ENCODE results near the gene ACSBG1. TPM values are rescaled to one million over a fixed set of nuclear protein-coding genes. Genes with fewer than 3 reads are reported as not detected.

Gene ACSBG1
- total and polyA plus RNA-seq, 12 donors, result 1.9 to 42.3 (median 5.6) TPM

- peak within 1 kb of the TSS in 3 of 4 donors; percentile 57 to 73 (median 71) for H3K4me3 ChIP-seq
- H3K36me3 ChIP-seq (replicated peaks in 1 of 2), result no peaks in the 10 kb centered on the region
- TF ChIP-seq POLR2A (IDR thresholded peaks at IDR 0.05), result peak; percentile 14 to 50
- TF ChIP-seq CTCF (IDR thresholded peaks at IDR 0.05), result peak; percentile 11 to 90 (median 68)
- H3K27ac ChIP-seq, result peak within 1 kb of the TSS in 3 of 5 donors; percentile 68 to 81 (median 73)
- 0 to 2% (median 0%) methylated on average over 5 to 79 of the region's 79 CpGs for WGBS, 4 donors
- intact Hi-C loops (cut with DNase I), result loop anchor here in 1 of 2 donors (5.0 kb wide), 1 partner anchor 61 kb away; no protein-coding TSS in a partner anchor
- H3K27me3 ChIP-seq, result no peaks in the 10 kb centered on the region
- peaks cover 7 to 9% of the 10 kb centered on the region in 2 donors for H3K4me1 ChIP-seq (replicated peaks in 1 of 2)
- DNase-seq, result peak; percentile 56 to 70 (median 62)
- H3K9me3 ChIP-seq (replicated peaks in 1 of 3), result no peaks in the 10 kb centered on the region
Measured at GRCh38 chr15:78131295-78132061, 102.9 kb downstream of the ACSBG1 start, which contains the start of gene CIB2. CIB2 (minus strand) TSS chr15:78131445; CDS start chr15:78131215, 230 bp downstream.

DNA sequence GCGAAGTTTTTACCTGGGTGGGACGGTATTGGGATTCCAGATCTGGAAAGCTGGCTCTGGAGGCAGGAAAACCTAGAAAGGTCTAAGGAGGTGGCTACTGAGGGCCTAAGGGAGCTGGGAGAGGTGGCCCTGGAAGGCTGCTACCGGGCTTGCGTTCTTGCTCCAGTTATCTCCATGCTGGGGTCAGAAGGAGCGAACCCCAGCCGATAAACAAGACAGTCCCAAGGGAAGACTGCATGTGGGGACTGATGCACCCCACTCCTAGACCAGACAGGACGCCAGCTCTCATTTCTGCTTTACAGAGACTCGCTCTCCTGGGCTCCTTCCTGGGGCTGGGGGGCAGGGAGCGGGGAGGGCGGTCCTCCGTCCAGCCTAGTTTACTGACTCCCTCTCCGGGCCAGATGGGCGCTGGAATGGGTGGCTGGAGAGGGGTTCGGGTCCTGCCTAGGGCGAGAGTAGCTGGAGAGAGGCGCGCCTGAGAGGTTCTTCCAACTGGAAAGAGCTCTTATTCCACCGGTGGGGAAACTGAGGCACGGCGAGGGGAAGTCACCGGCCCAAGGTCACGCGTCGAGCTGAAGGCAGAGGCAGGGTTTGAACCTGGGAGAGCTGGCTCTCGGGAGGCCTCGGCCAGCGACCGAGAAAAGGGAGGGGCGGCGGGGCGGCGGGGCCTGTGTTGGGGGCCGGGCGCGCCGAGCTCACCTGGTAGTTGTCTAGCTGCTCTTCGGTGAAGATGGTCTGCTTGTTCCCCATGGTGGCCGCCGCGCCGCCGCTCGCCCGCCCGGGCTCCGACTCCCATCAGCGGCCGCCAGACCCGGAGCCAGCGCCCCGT is 103.7 kb downstream of the ACSBG1 start:
- Histone ChIP-seq H3K9me3 (replicated peaks in 1 of 3) (no peaks in the 10 kb centered on the region), H3K4me3 (peak overlapping the region in 2 of 4 donors; percentile 57 to 71), H3K27me3 (no peaks in the 10 kb centered on the region), H3K27ac (peak overlapping the region in 3 of 5 donors; percentile 68 to 81 (median 73)), H3K4me1 (replicated peaks in 1 of 2) (peaks cover 7 to 9% of the 10 kb centered on the region in 2 donors), H3K36me3 (replicated peaks in 1 of 2) (no peaks in the 10 kb centered on the region)
- no peak for TF ChIP-seq POLR2A (IDR thresholded peaks at IDR 0.05)
- no peak for TF ChIP-seq CTCF (IDR thresholded peaks at IDR 0.05)
- peak in 2 of 7 donors; percentile 23 to 40 for DNase-seq
- intact Hi-C loops (cut with DNase I), result loop anchor here in 1 of 2 donors (5.0 kb wide), 1 partner anchor 62 kb away; no protein-coding TSS in a partner anchor
- WGBS, 4 donors, result 31 to 55% (median 37%) methylated on average over 24 to 51 of the region's 51 CpGs

DNA sequence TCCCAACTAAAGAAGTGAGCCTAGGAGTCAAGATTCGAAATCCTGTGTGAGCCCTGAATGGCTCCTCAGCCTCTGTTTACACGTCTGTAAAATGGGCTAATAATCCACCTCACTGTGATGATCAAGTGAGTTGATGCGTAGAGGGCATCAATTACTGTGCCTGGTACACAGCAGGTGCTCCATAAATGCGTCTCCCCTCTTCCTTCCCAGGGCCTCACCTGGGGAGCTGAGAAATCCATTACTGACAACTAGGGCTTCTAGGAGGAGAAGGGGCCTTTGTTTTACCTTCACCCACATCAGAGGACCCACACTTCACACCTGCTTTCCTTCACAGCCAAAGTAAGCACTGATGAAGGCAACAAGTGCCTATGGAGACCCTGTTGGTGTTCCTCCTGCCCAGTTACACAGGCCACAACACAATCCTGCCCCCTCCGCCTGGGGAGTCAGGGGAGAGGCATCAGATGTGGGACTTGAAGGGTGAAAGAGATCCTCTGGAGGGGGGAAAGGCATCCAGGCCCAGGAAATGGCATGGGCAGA is 104.5 kb downstream of the ACSBG1 start:
- H3K27ac ChIP-seq, result no peak overlapping the region
- intact Hi-C loops (cut with DNase I), result loop anchor here (5.0 kb wide), 2 partner anchors 62 to 112 kb away; no protein-coding TSS in a partner anchor

More for the DNA sequence above, 104.5 kb downstream of the ACSBG1 start:
- Histone ChIP-seq H3K27me3 (no peaks in the 10 kb centered on the region), H3K36me3 (replicated peaks in 1 of 2) (no peaks in the 10 kb centered on the region), H3K4me3 (no peak overlapping the region), H3K4me1 (replicated peaks in 1 of 2) (peaks cover 7 to 9% of the 10 kb centered on the region in 2 donors), H3K9me3 (replicated peaks in 1 of 3) (no peaks in the 10 kb centered on the region)
- 91 to 92% (median 91%) methylated on average over 4 to 5 of the region's 5 CpGs for WGBS, 4 donors
- TF ChIP-seq CTCF (IDR thresholded peaks at IDR 0.05), result no peak
- TF ChIP-seq POLR2A (IDR thresholded peaks at IDR 0.05), result no peak
- DNase-seq, result no peak
